Upper lobe of left lung (tissue), 4 donors: ENCODE data around the gene NDUFB5.

Source experiments
- CTCF ChIP-seq, 6 experiments: fragments of 450-650 bp in 4 of 6; fragments of 200-600 bp in 2 of 6; sonication (generic) in 2 of 6; IDR thresholded peaks; one replicate each; pipeline ENCODE4 v1.5.1; 2016 to 2019; ENCODE audit warnings: antibody characterized with exemption in 6 of 6
- EP300 ChIP-seq, 4 donors: sonication (generic); formaldehyde crosslinking; IDR thresholded peaks; one replicate each; pipeline ENCODE4 v1.5.1; 2017; ENCODE audit warnings: antibody characterized with exemption in 4 of 4, control low read depth in 2 of 4
- POLR2A ChIP-seq, 4 donors: fragments of 450-650 bp; IDR thresholded peaks; one replicate each; pipeline ENCODE4 v1.5.1; 2016 to 2017; ENCODE audit warnings: antibody characterized with exemption in 4 of 4, mild to moderate bottlenecking in 2 of 4
- POLR2AphosphoS5 ChIP-seq, 2 donors: sonication (generic); formaldehyde crosslinking; IDR thresholded peaks; one replicate each; pipeline ENCODE4 v1.5.1; 2017; ENCODE audit warnings: antibody characterized with exemption in 2 of 2

DNA sequence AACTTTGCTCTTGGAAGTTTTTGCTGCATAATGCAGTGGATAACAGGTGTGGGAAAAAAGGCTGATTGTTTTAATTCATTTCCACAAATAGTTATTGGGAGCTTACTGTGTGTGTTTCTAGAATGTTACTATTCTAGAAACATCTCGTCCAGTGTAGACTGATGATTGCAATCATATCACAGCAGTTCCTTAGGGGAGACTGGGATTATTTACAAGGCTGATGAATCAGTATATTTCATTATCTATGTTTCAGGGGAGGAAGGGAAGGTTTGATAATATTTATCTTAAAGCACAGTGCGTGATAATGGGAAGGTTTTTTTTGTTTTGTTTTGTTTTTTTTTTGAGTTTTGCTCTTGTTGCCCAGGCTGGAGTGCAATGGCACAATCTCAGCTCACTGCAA, 50.6 kb downstream of the NDUFB5 start:
- TF ChIP-seq POLR2A (IDR thresholded peaks at IDR 0.05) (no peak), EP300 (IDR thresholded peaks at IDR 0.05) (no peak), CTCF (IDR thresholded peaks at IDR 0.05) (no peak), POLR2AphosphoS5 (IDR thresholded peaks at IDR 0.05) (no peak)
